Liver (tissue), 9 donors: Measurements from ENCODE around the gene RREB1. TPM values are rescaled to one million over a fixed set of nuclear protein-coding genes. Genes with fewer than 3 reads are reported as not detected.

Experiments
- DNase-seq: peaks from one replicate; pipeline ENCODE4 v3.0.0-alpha.2; 2017; ENCODE audit warnings: low spot score
- H3K27ac ChIP-seq, 2 donors: one replicate each; pipeline ENCODE4 v1.7.0; 2013; ENCODE audit warnings: inconsistent platforms in 2 of 2, low read length in 2 of 2, control low read depth in 1 of 2, low read depth in 1 of 2, mild to moderate bottlenecking in 1 of 2
- H3K27me3 ChIP-seq, 4 donors: one replicate each; pipeline versions ENCODE4 v1.6.1 to v1.7.0; 2013; ENCODE audit warnings: low read length in 3 of 4, inconsistent platforms in 1 of 4, mild to moderate bottlenecking in 1 of 4, moderate library complexity in 1 of 4; ENCODE audit not compliant: control insufficient read depth in 4 of 4, insufficient read depth in 4 of 4
- H3K36me3 ChIP-seq, 4 donors: one replicate each; pipeline versions ENCODE4 v1.6.1 to v1.7.0; 2013; ENCODE audit warnings: low read length in 3 of 4, mild to moderate bottlenecking in 3 of 4, low read depth in 1 of 4, moderate library complexity in 1 of 4; ENCODE audit not compliant: control insufficient read depth in 4 of 4, insufficient read depth in 3 of 4
- H3K4me1 ChIP-seq, 4 donors: one replicate each; pipeline versions ENCODE4 v1.6.1 to v1.7.0; 2013; ENCODE audit warnings: low read length in 3 of 4, mild to moderate bottlenecking in 3 of 4, moderate library complexity in 1 of 4; ENCODE audit not compliant: control insufficient read depth in 4 of 4, insufficient read depth in 4 of 4
- H3K4me3 ChIP-seq, 3 donors: one replicate each; pipeline versions ENCODE4 v1.6.1 to v1.7.0; 2013; ENCODE audit warnings: low read length in 3 of 3, control low read depth in 1 of 3, low read depth in 1 of 3, mild to moderate bottlenecking in 1 of 3
- H3K9ac ChIP-seq, 2 donors: one replicate each; pipeline ENCODE4 v1.7.0; 2013; ENCODE audit warnings: low read length in 2 of 2, mild to moderate bottlenecking in 2 of 2, moderate library complexity in 2 of 2, control low read depth in 1 of 2, low read depth in 1 of 2
- H3K9me3 ChIP-seq, 4 donors: one replicate each; pipeline versions ENCODE4 v1.6.1 to v1.7.0; 2013; ENCODE audit warnings: low read length in 3 of 4; ENCODE audit not compliant: control insufficient read depth in 4 of 4
- ATF3 ChIP-seq: IDR thresholded peaks from 2 replicates; pipeline ENCODE4 v1.6.1; 2016; ENCODE audit warnings: antibody characterized with exemption
- CTCF ChIP-seq: fragments of 150-350 bp; IDR thresholded peaks from 2 replicates; pipeline ENCODE4 v1.5.1; 2017; ENCODE audit warnings: improper control_type of control experiment, low read depth, low read length; ENCODE audit not compliant: missing input control
- EGR1 ChIP-seq, 2 donors: IDR thresholded peaks; 2 replicates each; pipeline ENCODE4 v1.6.1; 2016 to 2018; ENCODE audit warnings: antibody characterized with exemption in 2 of 2, low read depth in 2 of 2
- FOXA1 ChIP-seq: IDR thresholded peaks from 2 replicates; pipeline ENCODE4 v1.6.1; 2016; ENCODE audit warnings: antibody characterized with exemption
- FOXA2 ChIP-seq: IDR thresholded peaks from 2 replicates; pipeline ENCODE4 v1.6.1; 2016; ENCODE audit warnings: antibody characterized with exemption
- GABPA ChIP-seq, 2 donors: IDR thresholded peaks in 1 of 2; conservative IDR thresholded peaks in 1 of 2; 2 replicates each; pipeline ENCODE4 v1.6.1; 2016; ENCODE audit warnings: antibody characterized with exemption in 2 of 2, mild to moderate bottlenecking in 1 of 2, moderate library complexity in 1 of 2
- HNF4A ChIP-seq, 2 donors: conservative IDR thresholded peaks; 2 replicates each; pipeline ENCODE4 v1.6.1; 2016; ENCODE audit warnings: antibody characterized with exemption in 2 of 2, mild to moderate bottlenecking in 2 of 2
- HNF4G ChIP-seq: IDR thresholded peaks from 2 replicates; pipeline ENCODE4 v1.6.1; 2016; ENCODE audit warnings: antibody characterized with exemption
- JUND ChIP-seq, 2 donors: IDR thresholded peaks; 2 replicates each; pipeline ENCODE4 v1.6.1; 2016; ENCODE audit warnings: antibody characterized with exemption in 2 of 2
- MAX ChIP-seq: IDR thresholded peaks from 2 replicates; pipeline ENCODE4 v1.6.1; 2016; ENCODE audit warnings: antibody characterized with exemption
- NR2F2 ChIP-seq: IDR thresholded peaks from 2 replicates; pipeline ENCODE4 v1.6.1; 2016; ENCODE audit warnings: antibody characterized with exemption
- RAD21 ChIP-seq, 2 donors: IDR thresholded peaks; 2 replicates each; pipeline ENCODE4 v1.6.1; 2016; ENCODE audit warnings: antibody characterized with exemption in 2 of 2, mild to moderate bottlenecking in 2 of 2
- REST ChIP-seq: IDR thresholded peaks from 2 replicates; pipeline ENCODE4 v1.6.1; 2016; ENCODE audit warnings: antibody characterized with exemption, mild to moderate bottlenecking
- RXRA ChIP-seq, 2 donors: IDR thresholded peaks; 2 replicates each; pipeline ENCODE4 v1.6.1; 2017 to 2018; ENCODE audit warnings: antibody characterized with exemption in 2 of 2, mild to moderate bottlenecking in 1 of 2
- SP1 ChIP-seq: IDR thresholded peaks from 2 replicates; pipeline ENCODE4 v1.6.1; 2018; ENCODE audit warnings: antibody characterized with exemption, mild to moderate bottlenecking
- TAF1 ChIP-seq: conservative IDR thresholded peaks from 2 replicates; pipeline ENCODE4 v1.6.1; 2016; ENCODE audit warnings: antibody characterized with exemption, mild to moderate bottlenecking
- YY1 ChIP-seq: IDR thresholded peaks from 2 replicates; pipeline ENCODE4 v1.6.1; 2016; ENCODE audit warnings: antibody characterized with exemption, mild to moderate bottlenecking
- ZBTB33 ChIP-seq: IDR thresholded peaks from 2 replicates; pipeline ENCODE4 v1.6.1; 2016; ENCODE audit warnings: antibody characterized with exemption
- WGBS: extraction: QIAGEN DNeasy Blood & Tissue Kit; methylation state at CpG from one replicate; pipeline ENCODE4 v1.1.7; 2013; 5-methylcytosine and 5-hydroxymethylcytosine counted together
- polyA plus RNA-seq, 2 donors: library from polyadenylated mRNA; stranded (reverse) in 1 of 2; unstranded in 1 of 2; fragments of 200-250 nt in 1 of 2; fragments of >200 nt in 1 of 2; fragmentation: Nextera tagmentation in 1 of 2; extraction: Ambion mirVana in 1 of 2; gene quantifications; one replicate each; pipeline versions ENCODE4 v1.2.1 to v1.2.3, GENCODE V29; 2013 to 2015
- total RNA-seq, 2 donors: library from RNA; depleted of rRNA; stranded (reverse); fragments of >200 nt; gene quantifications; one replicate each; pipeline ENCODE4 v1.2.3, GENCODE V29; 2014
- donor health status: healthy.
- donor health status: healthy.
- donor health status: healthy.
- donor health status: healthy.
- donor health status: healthy.

RREB1 gene
- total and polyA plus RNA-seq, 4 donors = 10.1 to 28.9 (median 17.3) TPM

- DNase-seq = no peak
- 97% methylated on average over 5 of the region's 5 CpGs for WGBS
- no peak overlapping the region for H3K9ac ChIP-seq
- no peaks in the 10 kb centered on the region for H3K27me3 ChIP-seq
- no peaks in the 10 kb centered on the region for H3K9me3 ChIP-seq
- peaks cover 22 to 51% (median 38%) of the 10 kb centered on the region in 4 donors for H3K4me1 ChIP-seq
- TF ChIP-seq FOXA1 (no peak), MAX (no peak), EGR1 (IDR thresholded peaks at IDR 0.05; ENCODE audit: low read depth in 2 of 2) (no peak), GABPA (IDR thresholded peaks at IDR 0.05 in 1 of 2, conservative IDR thresholded peaks at IDR 0.05 in 1 of 2) (no peak), NR2F2 (no peak), ATF3 (no peak), JUND (IDR thresholded peaks at IDR 0.05) (no peak), SP1 (no peak), CTCF (no peak), REST (no peak), YY1 (no peak), HNF4A (conservative IDR thresholded peaks at IDR 0.05) (no peak), RXRA (IDR thresholded peaks at IDR 0.05) (no peak), RAD21 (IDR thresholded peaks at IDR 0.05) (no peak), TAF1 (no peak), FOXA2 (no peak), HNF4G (no peak), ZBTB33 (no peak)
- peak overlapping the region; percentile 81 to 90 for H3K27ac ChIP-seq
- peaks cover 0 to 38% (median 25%) of the 10 kb centered on the region in 4 donors for H3K36me3 ChIP-seq
- no peak overlapping the region for H3K4me3 ChIP-seq
Observed at GRCh38 chr6:7214468-7214867, 106.7 kb downstream of the RREB1 start.
